GM12873 (cell line): ENCODE measurements around the gene ATRNL1.

Source experiments
- CTCF ChIP-seq: IDR thresholded peaks from 2 replicates; pipeline ENCODE4 v1.5.1; 2012; ENCODE audit warnings: low read depth, mild to moderate bottlenecking, moderate library complexity, low read length, control low read depth; ENCODE audit not compliant: insufficient read depth; ENCODE audit errors: missing control alignments

ATRNL1 gene

GRCh38 chr10:115762029-115762428 is 668.9 kb downstream of the ATRNL1 start:
- TF ChIP-seq CTCF = no peak

GRCh38 chr10:115771755-115772154 is 678.6 kb downstream of the ATRNL1 start:
- no peak for TF ChIP-seq CTCF

- no peak for TF ChIP-seq CTCF
Observed at GRCh38 chr10:115772606-115773005, 679.4 kb downstream of the ATRNL1 start.

- no peak for TF ChIP-seq CTCF
Observed at GRCh38 chr10:115773832-115774231, 680.7 kb downstream of the ATRNL1 start.

GRCh38 chr10:115774721-115775120 is 681.6 kb downstream of the ATRNL1 start:
- no peak for TF ChIP-seq CTCF

GRCh38 chr10:115777646-115778045 is 684.5 kb downstream of the ATRNL1 start:
- no peak for TF ChIP-seq CTCF

- TF ChIP-seq CTCF = no peak
Observed at GRCh38 chr10:115790220-115790619, 697.1 kb downstream of the ATRNL1 start.

- TF ChIP-seq CTCF = no peak
Observed at GRCh38 chr10:115795964-115796363, 702.8 kb downstream of the ATRNL1 start.
